Karpas-422 (cell line): ENCODE data around the gene NUDT21. TPM values are rescaled to one million over a fixed set of nuclear protein-coding genes. Genes with fewer than 3 reads are reported as not detected.

Source experiments
- DNase-seq: peaks from one replicate; pipeline ENCODE4 v3.0.0-alpha.2; 2015
- H2AFZ ChIP-seq: fragments of 200-600 bp; sonication (generic); 2 replicates; pipeline ENCODE4 v1.6.1; 2014; ENCODE audit warnings: antibody characterized with exemption, low read length, mixed read lengths
- H3K27ac ChIP-seq: fragments of 200-600 bp; sonication (generic); 2 replicates; pipeline ENCODE4 v1.5.1; 2014; ENCODE audit warnings: mild to moderate bottlenecking, low read length, moderate library complexity
- H3K27me3 ChIP-seq: fragments of 200-600 bp; sonication (generic); 2 replicates; pipeline ENCODE4 v1.6.1; 2014; ENCODE audit warnings: low read length, mixed read lengths
- H3K36me3 ChIP-seq: fragments of 200-600 bp; sonication (generic); 2 replicates; pipeline ENCODE4 v1.6.1; 2014; ENCODE audit warnings: low read length, mixed read lengths; ENCODE audit not compliant: insufficient read depth
- H3K4me1 ChIP-seq: fragments of 200-600 bp; sonication (generic); 2 replicates; pipeline ENCODE4 v1.6.1; 2014; ENCODE audit warnings: mild to moderate bottlenecking, low read length, mixed read lengths
- H3K4me2 ChIP-seq: fragments of 200-600 bp; sonication (generic); 2 replicates; pipeline ENCODE4 v1.6.1; 2014; ENCODE audit warnings: low read length, low read depth, mild to moderate bottlenecking; ENCODE audit not compliant: poor library complexity, severe bottlenecking
- H3K4me3 ChIP-seq: fragments of 200-600 bp; sonication (generic); 2 replicates; pipeline ENCODE4 v1.5.1; 2014; ENCODE audit warnings: mild to moderate bottlenecking, antibody characterized with exemption, low read length, mixed read lengths
- H3K79me2 ChIP-seq: fragments of 200-600 bp; sonication (generic); 2 replicates; pipeline ENCODE4 v1.6.1; 2014; ENCODE audit warnings: mild to moderate bottlenecking, low read length, mixed read lengths
- H3K9ac ChIP-seq: fragments of 200-600 bp; sonication (generic); 2 replicates; pipeline ENCODE4 v1.6.0; 2014; ENCODE audit warnings: low read length
- H3K9me2 ChIP-seq: fragments of 200-600 bp; sonication (generic), shearing (Covaris generic); replicated peaks from 2 replicates; pipeline ENCODE4 v1.6.0; 2014; ENCODE audit warnings: mild to moderate bottlenecking, low read length, moderate library complexity; ENCODE audit not compliant: insufficient read depth
- H3K9me3 ChIP-seq: fragments of 300-700, 200-600 bp; sonication (generic); 2 replicates; pipeline ENCODE4 v1.6.1; 2014; ENCODE audit warnings: low read length, mixed read lengths
- H4K20me1 ChIP-seq: fragments of 200-600 bp; sonication (generic); 2 replicates; pipeline ENCODE4 v1.6.1; 2014; ENCODE audit warnings: mild to moderate bottlenecking, antibody characterized with exemption, low read length, low read depth; ENCODE audit not compliant: insufficient read depth
- total RNA-seq: library from RNA; depleted of rRNA; stranded (reverse); fragments of >200 nt; shearing (Covaris generic); gene quantifications from 2 replicates; pipeline ENCODE4 v1.2.3, GENCODE V29; 2014; ENCODE audit warnings: low replicate concordance

Gene NUDT21
- total RNA-seq, 1 experiment from 2014 or later = 170 TPM

GRCh38 chr16:56470232-56470631 lies 19.1 kb upstream of the NUDT21 start:
- no peak for DNase-seq
- Histone ChIP-seq H3K4me2 (no peak overlapping the region), H3K4me3 (no peak overlapping the region), H3K4me1 (no peaks in the 10 kb centered on the region), H3K79me2 (0 out of 2 replicates have a peak, but pooled peaks cover 6% of the 10 kb centered on the region), H4K20me1 (no peaks in the 10 kb centered on the region), H3K9ac (no peak overlapping the region), H3K9me2 (no peaks in the 10 kb centered on the region), H3K27ac (no peak overlapping the region), H3K36me3 (peaks cover 73% of the 10 kb centered on the region), H3K27me3 (no peaks in the 10 kb centered on the region), H3K9me3 (no peaks in the 10 kb centered on the region), H2AFZ (no peak overlapping the region)

GRCh38 chr16:56469748-56470147 lies 18.6 kb upstream of the NUDT21 start:
- no peaks in the 10 kb centered on the region for H3K4me1 ChIP-seq
- H3K27me3 ChIP-seq = no peaks in the 10 kb centered on the region
- no peak overlapping the region for H3K4me3 ChIP-seq
- no peak for DNase-seq
- H2AFZ ChIP-seq = no peak overlapping the region
- H3K4me2 ChIP-seq = no peak overlapping the region
- H3K36me3 ChIP-seq = peaks cover 68% of the 10 kb centered on the region
- no peak overlapping the region for H3K27ac ChIP-seq
- no peaks in the 10 kb centered on the region for H3K9me2 ChIP-seq
- H4K20me1 ChIP-seq = no peaks in the 10 kb centered on the region
- 0 out of 2 replicates have a peak, but pooled peaks cover 6% of the 10 kb centered on the region for H3K79me2 ChIP-seq
- H3K9me3 ChIP-seq = no peaks in the 10 kb centered on the region
- H3K9ac ChIP-seq = no peak overlapping the region

- Histone ChIP-seq H3K4me2 (no peak overlapping the region), H3K36me3 (peaks cover 70% of the 10 kb centered on the region), H3K9me2 (no peaks in the 10 kb centered on the region), H3K27ac (no peak overlapping the region), H4K20me1 (no peaks in the 10 kb centered on the region), H3K79me2 (0 out of 2 replicates have a peak, but pooled peaks cover 6% of the 10 kb centered on the region), H3K4me1 (no peaks in the 10 kb centered on the region), H3K9ac (no peak overlapping the region), H3K4me3 (no peak overlapping the region), H3K9me3 (no peaks in the 10 kb centered on the region), H3K27me3 (no peaks in the 10 kb centered on the region), H2AFZ (no peak overlapping the region)
- no peak for DNase-seq
Observed at GRCh38 chr16:56468800-56469199, 17.7 kb upstream of the NUDT21 start.

- H3K9me3 ChIP-seq = no peaks in the 10 kb centered on the region
Observed at GRCh38 chr16:56466344-56466743, 15.2 kb upstream of the NUDT21 start.

GRCh38 chr16:56463153-56463552 lies 12.0 kb upstream of the NUDT21 start:
- DNase-seq = no peak
- Histone ChIP-seq H4K20me1 (no peaks in the 10 kb centered on the region), H3K9me2 (no peaks in the 10 kb centered on the region), H3K9me3 (no peaks in the 10 kb centered on the region), H3K4me3 (no peak overlapping the region), H3K27me3 (no peaks in the 10 kb centered on the region), H3K36me3 (peaks cover 61% of the 10 kb centered on the region), H3K4me2 (no peak overlapping the region), H3K4me1 (no peaks in the 10 kb centered on the region), H3K27ac (no peak overlapping the region), H3K79me2 (peaks cover 16% of the 10 kb centered on the region), H3K9ac (no peak overlapping the region), H2AFZ (no peak overlapping the region)

More at GRCh38 chr16:56466344-56466743, 15.2 kb upstream of the NUDT21 start:
- Histone ChIP-seq H3K4me3 (no peak overlapping the region), H4K20me1 (no peaks in the 10 kb centered on the region), H3K4me2 (no peak overlapping the region), H2AFZ (no peak overlapping the region), H3K27me3 (no peaks in the 10 kb centered on the region), H3K79me2 (peaks cover 7% of the 10 kb centered on the region), H3K9ac (no peak overlapping the region), H3K4me1 (no peaks in the 10 kb centered on the region), H3K36me3 (peaks cover 61% of the 10 kb centered on the region), H3K9me2 (no peaks in the 10 kb centered on the region), H3K27ac (no peak overlapping the region)
- DNase-seq = no peak

- Histone ChIP-seq H3K36me3 (peaks cover 59% of the 10 kb centered on the region; the same call in 1 of the 2 replicates), H3K27me3 (no peaks in the 10 kb centered on the region), H4K20me1 (no peaks in the 10 kb centered on the region), H3K79me2 (peaks cover 13% of the 10 kb centered on the region), H3K4me3 (no peak overlapping the region), H3K9me2 (no peaks in the 10 kb centered on the region), H3K9me3 (no peaks in the 10 kb centered on the region), H2AFZ (no peak overlapping the region), H3K4me1 (no peaks in the 10 kb centered on the region), H3K4me2 (no peak overlapping the region), H3K9ac (no peak overlapping the region), H3K27ac (no peak overlapping the region)
- no peak for DNase-seq
Observed at GRCh38 chr16:56462064-56462796, 11.1 kb upstream of the NUDT21 start.

GRCh38 chr16:56460101-56460500 lies 9.0 kb upstream of the NUDT21 start:
- Histone ChIP-seq H3K9me2 (no peaks in the 10 kb centered on the region), H3K27ac (no peak overlapping the region), H3K79me2 (peaks cover 21% of the 10 kb centered on the region), H4K20me1 (no peaks in the 10 kb centered on the region), H3K4me3 (no peak overlapping the region), H3K27me3 (no peaks in the 10 kb centered on the region), H2AFZ (no peak overlapping the region), H3K9me3 (no peaks in the 10 kb centered on the region), H3K4me2 (no peak overlapping the region), H3K36me3 (peaks cover 60% of the 10 kb centered on the region; the same call in 1 of the 2 replicates), H3K9ac (no peak overlapping the region), H3K4me1 (no peaks in the 10 kb centered on the region)
- DNase-seq = no peak

- Histone ChIP-seq H3K4me3 (no peak overlapping the region), H3K27ac (no peak overlapping the region), H3K27me3 (no peaks in the 10 kb centered on the region), H3K4me1 (peaks cover 4% of the 10 kb centered on the region), H3K36me3 (peaks cover 68% of the 10 kb centered on the region; the same call in 1 of the 2 replicates), H3K9me2 (no peaks in the 10 kb centered on the region), H3K4me2 (no peak overlapping the region), H3K9me3 (no peaks in the 10 kb centered on the region), H3K9ac (no peak overlapping the region), H4K20me1 (no peaks in the 10 kb centered on the region), H2AFZ (no peak overlapping the region), H3K79me2 (peaks cover 34% of the 10 kb centered on the region)
- no peak for DNase-seq
Observed at GRCh38 chr16:56457927-56458470, 6.9 kb upstream of the NUDT21 start.
